ENCODE measurements around the gene ATAD2B.
"Not testable (repeated sequence)": the region's sequence is repeated elsewhere in the genome, so short reads cannot be mapped to it uniquely, and the experiment has no call there.

The ATAD2B gene

GRCh38 chr2:23723029-23723428 lies 203.9 kb downstream of the ATAD2B start:
- not testable (repeated sequence) for DNase-seq

DNA sequence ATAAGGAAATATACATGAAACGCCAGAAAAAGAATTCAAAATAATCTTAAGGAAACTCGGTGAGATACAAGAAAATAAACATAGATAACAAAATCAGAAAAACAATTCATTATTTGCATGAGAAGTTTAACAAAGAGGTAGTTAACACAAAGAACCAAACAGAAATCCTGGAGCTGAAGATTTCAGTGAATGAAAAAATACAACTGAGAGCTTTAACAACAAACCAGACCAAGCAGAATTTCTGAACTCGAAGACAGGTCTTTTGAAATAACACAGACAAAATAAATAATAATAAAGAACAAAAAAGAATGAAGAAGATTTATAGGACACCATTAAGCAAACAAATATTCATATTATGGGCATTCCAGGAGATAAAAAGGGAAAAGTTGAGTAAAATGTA lies 204.7 kb downstream of the ATAD2B start:
- no peak for DNase-seq

DNA sequence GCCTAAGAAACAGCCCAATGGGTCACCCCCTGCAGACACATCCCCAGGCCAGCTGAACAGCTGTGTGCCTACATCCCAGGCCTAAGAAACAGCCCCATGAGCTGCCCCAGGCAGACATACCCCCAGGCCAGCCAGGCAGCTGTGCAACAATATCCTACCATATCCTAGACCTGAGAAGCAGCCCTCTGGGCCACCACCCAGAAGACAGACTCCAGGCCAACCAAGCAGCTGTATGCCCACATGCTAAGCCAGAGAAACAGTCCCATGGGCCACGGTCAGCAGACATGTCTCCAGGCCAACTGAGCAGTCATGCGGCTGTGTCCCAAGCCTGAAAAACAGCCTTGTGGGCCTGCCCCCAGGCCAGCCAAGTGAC lies 205.5 kb downstream of the ATAD2B start:
- DNase-seq: no peak

- DNase-seq: no peak
Measured at GRCh38 chr2:23720705-23721453, 206.0 kb downstream of the ATAD2B start.

GRCh38 chr2:23719716-23720115 lies 207.2 kb downstream of the ATAD2B start:
- no peak for DNase-seq

GRCh38 chr2:23718931-23719700 lies 207.8 kb downstream of the ATAD2B start:
- DNase-seq: peak; percentile 63

DNA sequence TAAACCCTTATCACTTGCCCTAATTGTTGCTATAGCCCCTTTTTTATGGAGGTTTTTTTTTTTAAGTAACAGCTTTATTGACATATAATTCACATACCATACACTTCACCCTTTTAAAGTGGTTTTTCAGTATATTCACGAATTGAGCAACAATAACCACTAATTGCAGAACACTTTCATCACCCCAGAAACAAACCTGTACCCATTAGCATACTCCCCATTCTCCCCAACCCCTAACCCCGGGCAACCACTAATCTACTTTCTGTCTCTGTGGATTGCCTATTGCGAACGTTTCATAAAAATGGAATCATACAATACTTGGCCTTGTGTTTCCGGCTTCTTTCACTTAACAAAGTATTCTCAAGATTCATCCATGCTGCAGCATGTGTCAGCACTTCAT lies 213.6 kb downstream of the ATAD2B start:
- no peak for DNase-seq

- no peak for DNase-seq
Measured at GRCh38 chr2:23712756-23713151, 214.2 kb downstream of the ATAD2B start.

GRCh38 chr2:23711979-23712755 lies 214.8 kb downstream of the ATAD2B start:
- DNase-seq: no peak

DNA sequence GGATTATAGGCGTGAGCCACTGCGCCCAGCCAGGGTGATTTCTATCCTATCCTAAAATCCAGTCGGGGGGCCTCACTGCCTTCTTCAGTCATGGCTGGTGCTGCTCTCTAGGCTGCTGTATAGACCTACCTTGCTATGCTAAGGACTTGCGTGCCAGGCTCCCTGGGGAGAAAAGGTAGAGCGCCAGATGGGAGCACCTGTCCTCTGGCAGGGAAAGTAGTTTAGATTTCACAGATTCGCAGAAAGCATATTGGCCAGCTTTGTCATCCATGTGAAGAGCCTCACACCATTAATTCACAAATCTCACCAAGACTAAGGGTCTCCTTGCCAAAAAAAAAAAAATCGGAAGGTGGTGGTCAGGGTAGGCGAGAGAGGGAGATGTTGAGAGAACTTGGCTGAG lies 217.6 kb downstream of the ATAD2B start:
- no peak for DNase-seq

DNA sequence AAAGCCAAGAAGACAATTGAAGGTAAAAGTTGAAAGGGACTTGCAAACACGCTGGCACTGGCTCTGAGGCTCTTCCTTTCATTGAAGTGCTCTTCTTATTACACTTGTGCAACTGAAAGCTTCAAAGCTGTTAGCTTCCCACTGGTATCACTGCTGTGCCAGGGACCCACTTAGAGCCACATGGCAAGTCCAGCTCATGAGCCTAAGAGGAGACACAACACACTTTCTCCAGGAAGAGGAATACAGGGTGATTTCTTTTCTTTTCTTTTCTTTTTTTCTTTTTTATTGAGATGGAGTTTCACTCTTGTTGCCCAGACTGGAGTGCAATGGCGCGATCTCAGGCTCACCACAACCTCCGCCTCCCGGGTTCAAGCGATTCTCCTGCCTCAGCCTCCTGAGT lies 218.2 kb downstream of the ATAD2B start:
- no peak for DNase-seq

- DNase-seq: peak; percentile 15
Measured at GRCh38 chr2:23707096-23707495, 219.8 kb downstream of the ATAD2B start.

- no peak for DNase-seq
Measured at GRCh38 chr2:23706613-23707078, 220.3 kb downstream of the ATAD2B start.

- DNase-seq: peak; percentile 33
Measured at GRCh38 chr2:23705771-23706612, 220.9 kb downstream of the ATAD2B start.

- DNase-seq: peak; percentile 41
Measured at GRCh38 chr2:23703583-23704385, 223.1 kb downstream of the ATAD2B start.

- DNase-seq: no peak
Measured at GRCh38 chr2:23703037-23703582, 223.8 kb downstream of the ATAD2B start.

GRCh38 chr2:23700627-23701026 lies 226.3 kb downstream of the ATAD2B start:
- DNase-seq: peak; percentile 22

DNA sequence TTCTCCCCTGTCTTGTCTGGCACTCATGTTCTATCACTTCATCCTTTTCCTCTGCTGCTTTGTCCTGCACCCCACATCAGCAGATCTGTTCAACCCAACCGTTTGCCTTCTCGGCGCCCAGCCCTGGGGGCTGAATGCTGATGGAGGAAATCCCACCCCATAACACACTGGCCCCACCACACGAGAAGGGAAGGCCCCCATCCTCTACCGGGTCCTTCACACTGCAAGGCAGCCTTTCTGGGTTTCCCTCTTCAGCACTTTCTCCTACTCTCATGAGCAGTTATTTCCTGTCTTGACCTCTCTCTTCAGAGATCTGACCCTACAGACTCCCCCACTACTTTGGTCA lies 227.4 kb downstream of the ATAD2B start:
- DNase-seq: peak; percentile 12

- DNase-seq: peak; percentile 30
Measured at GRCh38 chr2:23698721-23699579, 228.0 kb downstream of the ATAD2B start.

Data from right forelimb (tissue), 1 donor.